Hematopoietic multipotent progenitor cell treated with erythropoietin and hydrocortisone succinate and interleukin-3 and kit ligand, for 8 days (in vitro differentiated cells): ENCODE data around the gene AGBL3.

Source experiments
- DNase-seq: peaks from one replicate; pipeline ENCODE4 v3.0.0-alpha.2; 2015

The AGBL3 gene

DNA sequence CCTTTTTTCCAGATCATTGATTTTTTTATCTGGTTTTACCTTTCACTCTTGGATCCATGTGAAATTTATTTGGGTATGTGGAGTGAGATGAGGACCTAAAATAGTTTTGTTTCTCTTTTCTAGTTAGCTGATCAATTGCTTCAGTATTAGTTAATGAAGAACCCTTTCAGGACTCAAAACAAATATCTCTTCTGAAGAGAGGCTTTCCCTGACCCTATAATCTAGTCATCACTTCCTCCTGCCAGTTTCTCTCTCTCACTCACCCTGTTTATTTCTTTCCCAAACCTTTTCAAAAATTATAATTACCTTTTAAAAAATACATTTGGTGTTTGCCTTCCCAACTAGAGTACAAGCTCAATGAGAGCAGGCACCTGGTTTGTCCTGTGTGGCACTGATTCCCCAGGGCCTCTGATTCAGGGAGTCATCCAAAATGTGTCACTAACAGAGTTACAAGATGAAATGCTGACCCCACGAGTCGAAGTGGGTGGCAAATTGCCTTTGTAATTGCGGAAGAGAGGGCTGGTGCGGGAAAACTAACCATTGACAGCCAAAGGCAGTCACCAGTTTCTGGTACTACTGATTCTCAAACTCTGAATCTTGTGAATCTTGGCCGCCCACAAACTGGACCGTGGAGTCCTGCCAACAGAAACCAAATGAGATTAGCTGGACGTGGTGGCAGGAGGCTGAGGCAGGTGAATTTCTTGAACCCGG, 163.9 kb downstream of the AGBL3 start:
- DNase-seq, result no peak

DNA sequence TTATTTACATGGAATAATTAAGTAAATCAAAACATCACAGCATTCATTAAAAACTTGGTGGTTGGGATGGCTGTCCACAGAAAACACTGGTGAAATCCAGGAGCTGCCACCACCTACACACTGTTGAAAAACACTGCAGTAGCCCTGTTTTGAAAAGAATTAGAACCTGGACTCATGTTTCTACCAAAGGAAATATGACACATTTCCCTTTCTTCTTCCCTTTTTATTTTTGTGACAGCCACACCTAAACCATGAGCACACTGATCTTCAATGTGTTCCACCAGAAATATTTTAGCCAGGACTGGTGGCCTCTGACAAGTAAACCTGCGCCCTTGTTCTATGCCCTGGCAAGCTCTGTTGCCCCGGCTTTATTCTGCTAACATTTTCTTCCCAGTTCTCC, 164.8 kb downstream of the AGBL3 start:
- no peak for DNase-seq

DNA sequence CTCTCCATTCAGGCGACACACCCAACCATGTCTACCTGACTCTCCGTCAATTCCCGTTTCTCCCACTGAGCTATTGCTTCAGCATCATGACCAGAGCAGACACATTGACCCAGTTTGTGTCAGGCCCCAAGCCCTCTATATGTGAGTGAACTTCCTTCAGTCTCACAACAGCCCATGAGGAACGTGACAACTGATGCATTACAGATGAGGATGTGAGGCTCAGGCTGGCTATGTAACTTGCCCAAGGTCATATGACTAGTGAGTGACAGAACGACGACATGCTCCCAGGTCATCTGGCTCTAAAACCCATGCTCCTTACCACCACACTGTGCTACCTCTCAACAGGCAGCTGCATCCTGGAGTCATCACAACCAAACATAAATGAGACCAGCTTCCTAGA, 165.2 kb downstream of the AGBL3 start:
- no peak for DNase-seq

DNA sequence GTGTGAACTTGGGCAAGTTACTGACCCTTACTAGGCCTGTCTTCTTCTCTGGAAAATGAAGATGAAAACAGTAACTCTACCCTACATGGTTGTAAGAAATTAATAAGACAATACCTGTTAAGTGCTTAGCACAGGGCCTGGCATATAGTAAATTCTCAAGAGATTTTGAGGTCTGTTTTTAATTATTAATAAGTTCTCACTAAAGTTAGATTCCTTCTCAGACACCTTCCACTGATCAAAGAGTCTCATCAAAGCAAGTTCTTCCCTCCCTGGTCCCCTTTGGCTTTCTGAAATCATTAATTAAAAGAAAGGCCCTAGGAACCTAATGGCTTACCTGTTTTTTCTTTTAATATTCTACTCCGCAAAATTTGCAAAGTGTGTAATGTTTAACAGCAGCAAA, 166.1 kb downstream of the AGBL3 start:
- DNase-seq, result no peak

DNA sequence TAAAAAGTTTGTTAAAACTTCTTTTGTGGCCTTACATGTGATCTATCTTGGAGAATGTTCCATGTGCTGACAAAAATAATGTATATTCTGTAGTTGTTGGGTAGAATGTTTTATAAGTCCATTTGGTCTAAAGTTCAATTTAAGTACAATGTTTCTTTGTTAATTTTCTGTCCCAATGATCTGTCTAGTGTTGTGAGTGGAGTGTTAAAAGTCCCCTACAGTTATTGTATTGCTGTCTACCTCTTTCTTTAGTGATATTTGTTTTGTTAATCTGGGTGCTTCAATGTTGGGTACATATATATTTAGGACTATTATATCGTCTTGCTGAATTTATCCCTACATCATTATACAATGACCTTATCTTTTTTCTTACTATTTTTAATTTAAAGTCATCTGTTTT, 168.4 kb downstream of the AGBL3 start:
- no peak for DNase-seq

DNA sequence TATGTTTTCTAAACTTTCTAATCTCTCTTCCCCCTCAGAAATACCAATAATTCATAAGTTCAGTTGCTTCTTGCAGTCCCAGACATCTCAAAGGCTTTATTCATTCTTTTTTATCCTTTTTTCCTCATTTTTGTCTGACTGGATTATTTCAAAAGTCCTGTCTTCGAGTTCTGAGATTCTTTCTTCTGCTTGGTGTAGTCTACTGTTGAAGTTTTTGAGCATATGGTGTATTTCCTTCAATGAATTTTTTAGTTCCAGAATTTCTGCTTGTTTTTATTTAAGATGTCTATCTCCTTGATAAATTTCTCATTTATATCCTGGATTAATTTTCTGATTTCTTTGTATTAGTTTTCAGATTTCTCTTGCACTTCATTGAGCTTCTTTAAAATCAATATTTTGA, 170.0 kb downstream of the AGBL3 start:
- no peak for DNase-seq

DNA sequence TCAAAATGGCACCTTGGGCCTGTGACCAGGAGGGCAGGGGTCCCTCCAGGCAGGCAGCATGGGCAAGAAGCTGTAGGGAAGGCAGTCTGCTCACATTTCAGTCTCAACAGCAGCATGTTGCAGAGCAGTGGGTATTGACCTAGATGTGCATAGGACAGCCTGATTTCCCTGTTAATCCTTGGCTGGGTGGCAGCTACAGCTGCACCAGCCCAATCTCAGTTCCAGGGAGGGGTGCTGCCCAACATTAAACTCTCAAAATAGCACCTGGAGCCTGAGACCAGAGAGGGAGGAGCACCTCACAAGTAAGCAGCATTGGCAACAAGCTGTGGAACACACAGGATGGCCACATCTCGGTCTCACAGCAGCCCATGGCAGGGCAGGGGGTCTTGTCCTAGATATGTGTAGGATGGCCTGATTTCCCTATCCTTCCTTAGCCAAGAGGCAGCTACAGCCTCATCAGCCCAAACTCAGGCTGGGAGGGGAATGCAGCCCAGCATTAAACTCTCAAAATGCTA, 171.9 kb downstream of the AGBL3 start:
- DNase-seq, result no peak

DNA sequence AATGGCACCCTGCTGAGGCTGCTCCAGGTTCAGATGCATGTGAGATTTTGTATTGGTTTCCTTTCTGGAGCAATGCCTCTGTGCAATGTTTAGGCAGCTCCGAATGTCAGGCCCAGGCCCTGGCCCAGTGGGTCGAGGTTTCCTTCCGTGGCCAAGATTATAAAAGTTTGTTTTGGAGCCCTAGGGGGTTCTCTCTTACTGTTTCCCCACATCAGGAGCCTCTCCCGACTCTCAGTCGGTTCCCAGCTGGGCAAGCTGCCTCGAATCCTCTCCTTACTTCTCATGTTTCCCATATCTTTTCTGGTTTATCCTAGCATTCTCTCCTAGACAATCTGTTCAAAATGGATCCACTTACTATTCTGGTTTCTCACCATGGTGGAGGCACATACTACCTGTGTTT, 172.6 kb downstream of the AGBL3 start:
- no peak for DNase-seq

DNA sequence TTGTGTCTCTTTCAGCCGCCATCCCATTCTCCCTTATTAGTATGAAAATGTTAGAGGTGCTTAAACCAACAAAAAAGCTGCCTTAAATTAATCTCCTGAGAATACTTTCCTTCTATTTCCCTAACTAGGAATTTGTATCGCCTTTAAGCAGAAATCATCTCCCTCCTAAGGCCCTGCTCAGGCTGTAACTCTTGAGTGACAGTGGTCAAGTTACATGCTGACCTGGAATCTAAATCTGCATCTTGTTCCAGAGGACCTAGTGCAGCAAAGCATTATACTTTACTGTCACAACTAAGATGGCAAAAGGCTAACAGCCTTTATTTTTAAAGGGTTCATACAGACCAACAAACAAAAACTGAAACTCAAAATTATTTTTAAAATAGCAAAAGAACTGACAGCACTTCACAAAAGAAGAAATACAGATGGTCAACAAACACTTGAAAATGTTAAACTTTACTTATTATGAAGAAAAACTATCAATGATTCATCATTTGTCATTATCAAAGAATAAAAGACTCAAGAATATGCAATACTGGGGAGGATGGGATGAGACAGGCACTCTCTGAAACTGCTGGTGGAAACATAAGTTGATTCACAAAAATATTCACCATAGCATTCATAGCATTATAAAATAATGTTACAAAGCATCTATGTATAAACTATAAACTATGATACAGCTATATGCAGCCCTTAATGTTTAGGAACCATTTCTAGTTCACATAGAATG, 173.2 kb downstream of the AGBL3 start:
- DNase-seq, result peak; percentile 10

DNA sequence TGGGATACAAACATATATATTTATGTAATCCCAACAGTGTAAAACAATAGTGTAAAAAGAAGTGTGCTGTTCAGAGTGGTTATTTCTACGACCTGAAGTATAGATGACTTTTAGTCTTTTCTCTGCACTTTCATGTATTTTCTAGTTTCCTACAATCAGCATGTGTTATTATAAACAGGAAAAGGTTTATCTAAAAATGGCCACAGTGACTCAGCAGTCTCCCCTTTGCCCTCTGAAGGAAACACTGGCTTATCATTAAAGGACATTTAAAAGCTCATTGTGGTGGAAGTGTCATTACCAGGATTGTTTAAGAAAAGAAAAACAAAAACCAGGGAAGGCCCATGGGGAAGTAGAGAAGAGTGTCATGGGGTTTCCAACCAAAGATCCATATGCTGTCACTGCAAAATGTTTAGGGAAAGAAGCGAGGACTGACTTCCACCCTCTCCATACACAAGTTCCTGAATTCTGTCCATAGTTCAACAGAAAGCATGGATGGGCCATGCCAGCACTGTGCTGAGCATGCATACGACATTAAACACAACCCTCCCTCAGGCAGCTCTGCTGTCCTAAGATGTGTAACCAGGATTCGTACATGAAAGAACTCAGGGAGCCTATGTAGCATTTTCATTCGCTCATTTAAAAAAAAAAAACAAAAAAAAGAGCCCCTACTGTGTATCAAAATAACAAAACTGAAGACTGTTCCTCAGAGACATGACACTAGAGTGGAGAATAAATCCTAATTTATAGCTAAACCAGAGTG, 174.0 kb downstream of the AGBL3 start:
- peak; percentile 86 for DNase-seq

DNA sequence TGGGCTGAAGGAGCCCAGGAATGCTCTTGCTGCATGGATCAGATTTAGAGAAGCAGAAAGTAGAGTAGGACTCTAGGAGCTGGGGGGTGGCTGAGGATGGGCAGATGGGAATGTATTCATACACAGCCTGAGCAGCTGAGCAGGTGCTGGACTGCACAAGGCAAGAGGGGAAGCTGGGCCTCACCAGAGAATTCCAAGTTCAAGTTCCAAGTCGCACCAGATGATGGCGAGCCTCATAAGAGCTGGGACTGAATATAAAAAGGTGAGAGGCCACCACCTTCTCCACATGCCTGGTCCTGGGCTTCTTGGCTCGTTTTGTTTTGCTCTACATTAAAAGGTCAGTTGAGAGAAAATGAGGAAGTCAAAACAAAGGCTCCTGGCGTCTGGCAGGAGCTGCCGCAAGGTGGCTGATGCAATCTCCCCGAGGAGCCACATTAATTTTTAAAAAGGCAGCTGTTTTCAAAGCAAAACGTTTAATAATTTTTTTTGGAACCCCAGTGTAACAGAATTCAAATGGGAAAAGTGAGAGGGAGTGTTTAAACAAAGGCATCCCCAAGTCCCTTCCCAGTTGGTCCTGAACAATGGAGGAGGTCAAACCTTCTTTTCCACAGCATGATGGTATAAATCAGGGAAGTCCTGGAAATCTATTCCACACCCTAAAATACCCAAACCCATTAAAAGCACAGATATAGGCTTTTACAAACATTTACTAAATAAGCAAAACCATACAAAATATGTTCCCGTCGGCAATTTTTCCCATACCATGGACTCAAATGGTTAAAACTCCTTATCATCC, 174.7 kb downstream of the AGBL3 start:
- peak; percentile 46 for DNase-seq

DNA sequence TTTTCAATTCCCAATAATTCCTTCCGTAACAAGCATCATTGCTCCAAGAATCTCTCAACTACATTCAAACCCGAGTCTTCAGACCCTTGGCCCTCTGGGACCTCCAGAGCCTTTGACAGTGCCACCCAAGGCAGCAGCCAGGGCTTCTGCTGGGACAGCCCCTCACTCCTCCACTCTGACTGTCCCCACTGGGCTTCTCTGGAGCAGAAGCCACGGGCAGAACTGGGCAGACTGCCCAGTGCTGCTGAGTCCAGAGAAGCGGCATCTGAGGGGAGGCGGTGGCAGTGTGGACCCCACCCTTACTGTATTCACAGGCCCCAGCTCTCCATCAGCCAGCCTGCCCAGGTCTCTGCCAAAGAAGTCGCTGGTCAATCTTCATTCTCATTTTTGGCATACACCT, 175.4 kb downstream of the AGBL3 start:
- DNase-seq, result peak; percentile 13

DNA sequence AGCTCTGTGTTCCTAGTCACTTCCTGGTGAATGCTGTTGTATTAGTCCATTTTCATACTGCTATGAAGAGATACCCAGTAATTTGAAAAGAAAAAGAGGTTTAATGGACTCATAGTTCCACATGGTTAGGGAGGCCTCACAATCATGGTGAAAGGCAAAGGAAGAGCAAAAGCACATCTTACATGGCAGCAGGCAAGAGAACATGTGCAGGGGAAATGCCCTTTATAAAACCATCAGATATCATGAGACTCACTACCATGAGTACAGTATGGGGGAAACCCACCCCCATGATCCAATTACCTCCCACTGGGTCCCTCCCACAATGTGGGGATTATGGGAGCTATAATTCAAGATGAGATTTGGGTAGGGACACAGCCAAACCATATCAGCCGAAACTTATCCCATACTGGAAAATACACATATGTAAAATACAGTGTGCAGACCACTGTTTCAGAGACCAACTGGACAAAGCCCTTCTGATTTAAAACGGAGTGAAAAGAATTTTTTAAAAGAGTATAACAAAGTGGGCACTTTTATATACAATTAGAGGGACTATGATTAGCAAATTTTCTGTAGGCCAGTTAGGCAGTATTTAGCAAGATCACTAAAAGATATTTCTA, 176.2 kb downstream of the AGBL3 start:
- DNase-seq, result no peak

DNA sequence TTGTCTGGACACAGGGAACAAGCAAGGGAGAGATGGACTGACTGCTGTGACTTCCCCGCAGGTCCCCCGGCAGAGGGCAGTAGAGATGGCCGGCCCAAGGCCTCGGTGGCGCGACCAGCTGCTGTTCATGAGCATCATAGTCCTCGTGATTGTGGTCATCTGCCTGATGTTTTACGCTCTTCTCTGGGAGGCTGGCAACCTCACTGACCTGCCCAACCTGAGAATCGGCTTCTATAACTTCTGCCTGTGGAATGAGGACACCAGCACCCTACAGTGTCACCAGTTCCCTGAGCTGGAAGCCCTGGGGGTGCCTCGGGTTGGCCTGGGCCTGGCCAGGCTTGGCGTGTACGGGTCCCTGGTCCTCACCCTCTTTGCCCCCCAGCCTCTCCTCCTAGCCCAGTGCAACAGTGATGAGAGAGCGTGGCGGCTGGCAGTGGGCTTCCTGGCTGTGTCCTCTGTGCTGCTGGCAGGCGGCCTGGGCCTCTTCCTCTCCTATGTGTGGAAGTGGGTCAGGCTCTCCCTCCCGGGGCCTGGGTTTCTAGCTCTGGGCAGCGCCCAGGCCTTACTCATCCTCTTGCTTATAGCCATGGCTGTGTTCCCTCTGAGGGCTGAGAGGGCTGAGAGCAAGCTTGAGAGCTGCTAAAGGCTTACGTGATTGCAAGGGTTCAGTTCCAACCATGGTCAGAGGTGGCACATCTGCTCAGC, 178.2 kb downstream of the AGBL3 start:
- no peak for DNase-seq

DNA sequence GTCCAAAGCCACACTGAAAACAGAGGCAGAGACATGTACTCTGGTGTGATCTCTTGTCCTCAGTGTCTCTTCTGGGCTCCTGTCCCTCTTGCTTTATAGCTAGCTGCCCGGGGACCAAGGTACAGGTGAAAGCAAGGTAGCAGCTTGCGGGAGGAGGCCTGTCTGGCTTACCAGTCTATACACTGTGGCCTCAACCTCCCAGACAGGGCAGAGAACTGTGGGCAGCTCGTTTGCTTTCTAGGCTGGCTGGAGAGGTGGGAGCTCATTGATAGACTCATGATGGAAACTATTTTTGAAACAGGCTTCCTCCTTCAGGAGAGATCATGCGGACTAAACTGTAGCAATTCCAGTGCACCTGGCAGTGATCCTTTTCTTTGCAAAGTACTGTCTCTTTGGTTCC, 179.6 kb downstream of the AGBL3 start:
- DNase-seq, result no peak

DNA sequence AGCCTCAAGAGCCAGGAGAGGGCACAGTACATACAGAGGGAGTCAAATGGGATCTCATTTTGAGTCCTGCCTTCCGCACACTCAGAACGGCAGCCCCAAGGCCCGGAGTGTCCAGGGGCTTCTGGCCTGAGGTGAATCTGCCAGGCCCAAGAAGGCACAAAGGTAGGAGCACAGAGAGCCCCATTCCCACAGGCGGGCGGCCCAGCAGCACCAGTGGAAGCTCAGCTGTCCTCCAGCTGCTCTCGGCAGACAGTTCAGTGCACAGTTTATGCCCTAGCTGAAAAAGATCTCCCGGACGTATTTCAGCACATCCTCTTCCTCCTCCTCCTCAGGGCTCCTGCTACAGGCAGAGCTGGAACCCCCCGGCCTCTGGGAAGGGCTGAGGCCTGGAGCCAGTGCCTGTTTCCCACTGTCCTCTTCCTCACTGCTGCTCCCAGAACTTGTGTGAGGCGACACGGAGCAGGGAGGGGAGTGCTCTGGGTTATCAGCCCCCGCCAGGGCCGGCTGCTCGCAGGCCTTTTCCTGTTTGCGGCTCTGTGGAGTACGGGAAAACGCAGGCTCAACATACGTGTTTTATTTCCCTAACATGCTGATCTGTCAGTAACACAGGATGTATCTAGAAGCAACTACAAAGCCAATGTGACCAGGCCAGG, 180.2 kb downstream of the AGBL3 start:
- peak; percentile 58 for DNase-seq

DNA sequence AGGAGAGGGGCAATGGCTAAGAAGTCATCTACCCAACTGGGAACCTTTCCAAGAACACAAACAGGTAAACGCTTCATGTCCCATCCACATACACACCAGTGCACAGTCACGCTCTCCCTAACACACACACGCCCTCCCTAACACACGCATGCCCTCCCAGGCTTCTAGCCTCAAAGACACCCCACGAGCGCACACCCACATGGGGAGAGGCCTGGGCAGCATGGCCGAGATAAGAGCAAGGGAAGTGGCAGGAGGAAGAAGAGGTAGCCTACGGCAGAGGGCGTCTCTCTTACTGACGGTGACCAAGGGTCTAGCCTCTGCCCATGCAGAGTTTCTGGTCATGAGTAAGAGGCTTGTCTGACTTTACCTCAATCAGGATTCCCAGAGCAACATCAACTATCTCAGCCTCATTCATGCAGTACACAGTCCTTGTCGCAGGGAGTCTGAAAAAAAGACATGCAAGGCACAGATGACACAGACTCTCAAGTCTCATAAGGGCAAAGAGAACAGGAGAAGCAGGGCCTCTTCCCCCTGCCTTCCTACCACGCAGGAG, 181.1 kb downstream of the AGBL3 start:
- DNase-seq, result peak; percentile 88

DNA sequence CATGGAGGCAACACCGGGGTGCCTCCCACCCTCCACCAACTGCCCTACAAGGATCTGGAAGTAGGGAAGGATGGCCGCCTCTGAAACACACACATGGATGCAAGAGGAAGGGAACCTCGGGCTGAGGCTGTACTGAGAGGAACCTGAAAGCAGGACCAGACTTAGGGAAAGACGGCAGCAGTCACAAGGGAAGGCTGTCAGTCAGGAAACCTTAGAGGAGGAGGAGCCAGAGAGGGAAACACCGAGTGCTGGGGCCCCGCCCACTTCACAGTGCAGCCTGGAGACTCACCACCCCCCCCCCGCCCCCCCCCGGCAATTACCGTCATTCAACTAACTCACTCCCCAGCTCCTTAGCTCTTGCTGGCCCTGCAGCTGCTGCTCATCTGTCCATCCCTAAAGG, 181.7 kb downstream of the AGBL3 start:
- DNase-seq, result peak; percentile 78

DNA sequence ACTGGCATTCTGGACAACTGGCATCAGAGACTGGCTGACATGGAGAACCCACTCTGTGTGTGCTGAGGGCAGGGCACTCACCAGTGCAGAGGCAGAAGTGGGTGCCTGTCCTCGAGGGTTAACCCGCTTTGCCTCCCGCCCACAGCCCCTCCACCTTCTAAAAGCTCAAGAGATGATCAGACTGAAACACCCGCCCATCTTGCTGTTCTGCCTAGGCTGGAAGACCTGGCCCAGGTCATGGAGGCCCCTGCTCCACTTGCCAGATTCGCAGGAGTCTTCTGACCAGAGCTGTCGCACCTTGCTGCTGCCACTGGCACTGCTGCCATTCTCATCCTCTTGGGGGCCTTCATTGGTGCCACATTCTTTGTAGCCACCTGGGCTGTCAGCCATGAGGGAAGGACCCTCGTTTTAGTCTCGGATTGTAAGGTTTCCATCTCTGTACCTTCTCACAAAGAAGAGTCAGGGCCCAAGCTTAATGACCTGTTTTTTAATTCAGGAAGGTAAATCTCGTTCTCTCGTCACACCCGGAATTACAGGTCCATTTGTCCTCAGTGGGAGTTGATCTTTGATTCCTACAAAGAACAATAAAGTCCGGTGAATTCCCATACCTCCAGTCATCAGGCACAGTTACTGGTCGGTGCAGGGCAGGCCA, 182.3 kb downstream of the AGBL3 start:
- DNase-seq, result no peak
